Panc1 (cell line): ENCODE measurements around the gene PLCL1. TPM values are rescaled to one million over a fixed set of nuclear protein-coding genes. Genes with fewer than 3 reads are reported as not detected.

Source experiments
- ATAC-seq: fragments of 200-7000 bp; cut with Tn5 transposase; 2 replicates; pipeline ENCODE4 v1.9.1; 2020; ENCODE audit warnings: mild to moderate bottlenecking, moderate library complexity
- BruUV-seq: library from RNA; stranded (reverse); fragments of 400-500 nt; replicated peaks from 2 replicates; lab custom pipeline; 2021; lab: Mats Ljungman, UMichigan
- CTCF ChIA-PET: fragments of 300-600 bp; sonication (Branson Sonifier 250); formaldehyde crosslinking; loops from one replicate; lab custom pipeline; 2022; ENCODE audit warnings: antibody characterized with exemption; lab: Charles Lee
- POLR2A ChIA-PET: fragments of 300-600 bp; sonication (Branson Sonifier 250); formaldehyde crosslinking; loops from one replicate; lab custom pipeline; 2022; ENCODE audit warnings: antibody characterized with exemption; lab: Charles Lee
- DNase-seq: peaks from one replicate; pipeline ENCODE4 v3.0.0-alpha.2; 2010; ENCODE audit warnings: low read depth, low spot score
- H3K27ac ChIP-seq: 2 replicates; pipeline ENCODE4 v1.5.1; 2011; ENCODE audit warnings: mild to moderate bottlenecking, low read length, inconsistent platforms
- H3K27me3 ChIP-seq: fragments of 200-500 bp; sonication (Bioruptor generic); 2 replicates; pipeline ENCODE4 v1.6.0; 2014; ENCODE audit warnings: low read length, inconsistent platforms; ENCODE audit not compliant: control insufficient read depth, insufficient read depth
- H3K36me3 ChIP-seq: fragments of 200-500 bp; sonication (Bioruptor generic); 2 replicates; pipeline ENCODE4 v1.5.1; 2014; ENCODE audit warnings: inconsistent platforms, mild to moderate bottlenecking, low read length, moderate library complexity; ENCODE audit not compliant: control insufficient read depth, insufficient read depth
- H3K4me1 ChIP-seq: 2 replicates; pipeline ENCODE4 v1.5.1; 2011; ENCODE audit warnings: inconsistent platforms, mild to moderate bottlenecking, low read length, moderate library complexity; ENCODE audit not compliant: control insufficient read depth, insufficient read depth
- H3K4me3 ChIP-seq, 2 experiments: 2 replicates each; pipeline ENCODE4 v1.5.1; 2011 to 2012; ENCODE audit warnings: low read depth in 2 of 2, low read length in 2 of 2, mild to moderate bottlenecking in 2 of 2, inconsistent platforms in 1 of 2, moderate library complexity in 1 of 2
- H3K9me3 ChIP-seq: fragments of 200-500 bp; sonication (Bioruptor generic); 2 replicates; pipeline ENCODE4 v1.5.1; 2014; ENCODE audit warnings: low read depth, mild to moderate bottlenecking, inconsistent platforms, low read length, moderate library complexity; ENCODE audit not compliant: control insufficient read depth, insufficient read depth
- POLR2AphosphoS5 ChIP-seq: IDR thresholded peaks from 2 replicates; pipeline ENCODE4 v1.6.1; 2012; ENCODE audit warnings: mild to moderate bottlenecking, low read depth, low read length, moderate library complexity
- SIN3A ChIP-seq: IDR thresholded peaks from 2 replicates; pipeline ENCODE4 v1.6.1; 2012; ENCODE audit warnings: low read depth, mild to moderate bottlenecking, low read length, moderate library complexity, borderline replicate concordance; ENCODE audit not compliant: insufficient read depth
- TCF7L2 ChIP-seq: IDR thresholded peaks from 2 replicates; pipeline ENCODE4 v1.6.1; 2011; ENCODE audit warnings: mild to moderate bottlenecking, low read depth, low read length, inconsistent platforms
- in situ Hi-C: cut with HindIII; loops from 2 replicates; pipeline ENCODE4 v1.10.0; 2016; ENCODE audit warnings: low sequenced_read_pairs, low pct_unique_long_range_greater_than_20kb
- intact Hi-C: fragments of 100-400 bp; cut with micrococcal nuclease; formaldehyde crosslinking; loops from one replicate; pipeline ENCODE4 v1.10.0; 2022; ENCODE audit not compliant: unreplicated experiment
- total RNA-seq: library from RNA; stranded (reverse); gene quantifications from one replicate; pipeline ENCODE4 v1.2.1, GENCODE V29; 2021; ENCODE audit not compliant: unreplicated experiment
- TF ChIP-seq, protein P1 (sequence below): fragments of 450-650 bp; IDR thresholded peaks from 2 replicates; pipeline ENCODE4 v1.5.1; 2017; ENCODE audit warnings: mild to moderate bottlenecking
- TF ChIP-seq, protein P2 (sequence below), 2 experiments: IDR thresholded peaks; 2 replicates each; pipeline ENCODE4 v1.6.1; 2011 to 2012; ENCODE audit warnings: low read depth in 2 of 2, control low read depth in 1 of 2, low read length in 1 of 2, mild to moderate bottlenecking in 1 of 2, moderate library complexity in 1 of 2; ENCODE audit not compliant: insufficient read depth in 1 of 2

Gene PLCL1
- total RNA-seq, 1 experiment from 2014 or later: not detected

DNA sequence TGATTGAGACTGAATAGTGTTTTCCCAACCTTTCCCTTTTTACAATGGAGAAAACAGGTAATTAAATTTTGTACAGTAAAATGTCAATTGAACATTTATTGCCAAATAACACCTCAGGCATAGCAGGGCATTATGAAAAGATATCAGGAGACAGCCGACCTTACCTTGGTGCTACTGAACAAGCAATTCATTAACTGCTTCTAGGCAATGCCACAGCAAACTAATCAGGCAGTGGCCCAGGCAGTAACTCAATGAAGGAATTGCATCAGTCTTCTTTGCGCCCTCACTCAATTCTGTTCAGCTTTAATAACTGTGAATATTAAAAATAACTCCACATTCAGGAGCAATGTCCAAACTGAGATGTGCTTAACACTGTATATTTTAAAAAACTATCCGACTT, 6.1 kb downstream of the PLCL1 start:
- BruUV-seq: no TSS peak
- intact Hi-C loops: no loop called here
- ATAC-seq (no peak), DNase-seq (no peak)
- TF ChIP-seq POLR2AphosphoS5 (no peak), TCF7L2 (no peak), SIN3A (no peak)
- TF ChIP-seq, protein P1, sequence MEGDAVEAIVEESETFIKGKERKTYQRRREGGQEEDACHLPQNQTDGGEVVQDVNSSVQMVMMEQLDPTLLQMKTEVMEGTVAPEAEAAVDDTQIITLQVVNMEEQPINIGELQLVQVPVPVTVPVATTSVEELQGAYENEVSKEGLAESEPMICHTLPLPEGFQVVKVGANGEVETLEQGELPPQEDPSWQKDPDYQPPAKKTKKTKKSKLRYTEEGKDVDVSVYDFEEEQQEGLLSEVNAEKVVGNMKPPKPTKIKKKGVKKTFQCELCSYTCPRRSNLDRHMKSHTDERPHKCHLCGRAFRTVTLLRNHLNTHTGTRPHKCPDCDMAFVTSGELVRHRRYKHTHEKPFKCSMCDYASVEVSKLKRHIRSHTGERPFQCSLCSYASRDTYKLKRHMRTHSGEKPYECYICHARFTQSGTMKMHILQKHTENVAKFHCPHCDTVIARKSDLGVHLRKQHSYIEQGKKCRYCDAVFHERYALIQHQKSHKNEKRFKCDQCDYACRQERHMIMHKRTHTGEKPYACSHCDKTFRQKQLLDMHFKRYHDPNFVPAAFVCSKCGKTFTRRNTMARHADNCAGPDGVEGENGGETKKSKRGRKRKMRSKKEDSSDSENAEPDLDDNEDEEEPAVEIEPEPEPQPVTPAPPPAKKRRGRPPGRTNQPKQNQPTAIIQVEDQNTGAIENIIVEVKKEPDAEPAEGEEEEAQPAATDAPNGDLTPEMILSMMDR: no peak
- TF ChIP-seq, protein P2, sequence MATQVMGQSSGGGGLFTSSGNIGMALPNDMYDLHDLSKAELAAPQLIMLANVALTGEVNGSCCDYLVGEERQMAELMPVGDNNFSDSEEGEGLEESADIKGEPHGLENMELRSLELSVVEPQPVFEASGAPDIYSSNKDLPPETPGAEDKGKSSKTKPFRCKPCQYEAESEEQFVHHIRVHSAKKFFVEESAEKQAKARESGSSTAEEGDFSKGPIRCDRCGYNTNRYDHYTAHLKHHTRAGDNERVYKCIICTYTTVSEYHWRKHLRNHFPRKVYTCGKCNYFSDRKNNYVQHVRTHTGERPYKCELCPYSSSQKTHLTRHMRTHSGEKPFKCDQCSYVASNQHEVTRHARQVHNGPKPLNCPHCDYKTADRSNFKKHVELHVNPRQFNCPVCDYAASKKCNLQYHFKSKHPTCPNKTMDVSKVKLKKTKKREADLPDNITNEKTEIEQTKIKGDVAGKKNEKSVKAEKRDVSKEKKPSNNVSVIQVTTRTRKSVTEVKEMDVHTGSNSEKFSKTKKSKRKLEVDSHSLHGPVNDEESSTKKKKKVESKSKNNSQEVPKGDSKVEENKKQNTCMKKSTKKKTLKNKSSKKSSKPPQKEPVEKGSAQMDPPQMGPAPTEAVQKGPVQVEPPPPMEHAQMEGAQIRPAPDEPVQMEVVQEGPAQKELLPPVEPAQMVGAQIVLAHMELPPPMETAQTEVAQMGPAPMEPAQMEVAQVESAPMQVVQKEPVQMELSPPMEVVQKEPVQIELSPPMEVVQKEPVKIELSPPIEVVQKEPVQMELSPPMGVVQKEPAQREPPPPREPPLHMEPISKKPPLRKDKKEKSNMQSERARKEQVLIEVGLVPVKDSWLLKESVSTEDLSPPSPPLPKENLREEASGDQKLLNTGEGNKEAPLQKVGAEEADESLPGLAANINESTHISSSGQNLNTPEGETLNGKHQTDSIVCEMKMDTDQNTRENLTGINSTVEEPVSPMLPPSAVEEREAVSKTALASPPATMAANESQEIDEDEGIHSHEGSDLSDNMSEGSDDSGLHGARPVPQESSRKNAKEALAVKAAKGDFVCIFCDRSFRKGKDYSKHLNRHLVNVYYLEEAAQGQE (IDR thresholded peaks at IDR 0.05; ENCODE audit: insufficient read depth in 1 of 2, low read depth in 2 of 2, low read length in 1 of 2): no peak
- CTCF ChIA-PET: no interaction called here
- Histone ChIP-seq H3K36me3 (no peaks in the 10 kb centered on the region; the same call in 1 of the 2 replicates), H3K4me1 (no peaks in the 10 kb centered on the region), H3K27me3 (peaks cover 30% of the 10 kb centered on the region), H3K4me3 (no peak overlapping the region), H3K27ac (no peak overlapping the region), H3K9me3 (no peaks in the 10 kb centered on the region)
- in situ Hi-C loops: no loop called here
- POLR2A ChIA-PET: no interaction called here

DNA sequence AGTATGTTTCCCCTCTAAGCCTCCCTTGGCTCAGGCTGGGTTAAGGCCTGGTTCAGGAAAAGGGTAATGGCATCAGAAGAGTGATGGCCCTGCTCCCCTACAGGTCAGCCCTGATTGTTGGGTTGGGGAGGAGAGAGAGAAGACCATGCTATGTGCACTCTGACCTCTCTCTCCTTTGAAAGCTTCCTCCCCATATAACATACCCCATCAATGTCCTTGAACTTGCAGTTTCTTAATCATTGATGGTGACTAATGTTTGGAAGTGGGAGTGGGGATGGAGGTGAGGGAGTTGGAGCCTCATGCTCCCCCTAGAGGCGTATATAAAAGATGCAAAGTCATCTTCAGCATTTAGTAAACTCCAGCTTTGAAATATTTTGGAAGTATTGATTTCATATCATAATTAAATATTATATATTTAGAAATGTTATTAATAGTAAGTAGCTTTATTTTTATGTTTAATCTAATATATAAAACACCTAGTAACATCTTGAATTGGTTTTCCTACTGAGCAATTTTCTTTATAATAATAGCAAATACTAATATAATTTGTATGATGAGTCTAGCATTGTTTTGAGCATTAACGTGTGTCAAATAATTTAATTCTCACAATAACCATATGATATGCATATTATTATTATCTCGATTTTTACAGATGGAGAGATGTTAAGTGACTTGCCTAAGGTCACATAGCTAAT, 8.8 kb downstream of the PLCL1 start:
- in situ Hi-C loops: no loop called here
- TF ChIP-seq POLR2AphosphoS5: no peak
- TF ChIP-seq, protein P1: peak; percentile 69
- H3K9me3 ChIP-seq: no peaks in the 10 kb centered on the region
- no TSS peak for BruUV-seq
- no peak for ATAC-seq
- peaks cover 4% of the 10 kb centered on the region for H3K27me3 ChIP-seq
- H3K36me3 ChIP-seq: no peaks in the 10 kb centered on the region
- DNase-seq: no peak
- H3K27ac ChIP-seq: no peak overlapping the region
- CTCF ChIA-PET: interaction anchor here (0.6 kb wide), 1 partner anchor 889 kb away, joined by 3 read pairs; no protein-coding TSS in a partner anchor
- intact Hi-C loops: no loop called here
- no peaks in the 10 kb centered on the region for H3K4me1 ChIP-seq
- no peak overlapping the region for H3K4me3 ChIP-seq
- POLR2A ChIA-PET: no interaction called here
